Measurements from ENCODE around the gene ACTC1. TPM values are rescaled to one million over a fixed set of nuclear protein-coding genes. Genes with fewer than 3 reads are reported as not detected.
"Not testable (repeated sequence)": the region's sequence is repeated elsewhere in the genome, so short reads cannot be mapped to it uniquely, and the experiment has no call there.

ACTC1 gene
- total RNA-seq = 0.94 TPM

GRCh38 chr15:34795267-34796081 is at the start of gene ACTC1:
ACTC1 (minus strand) TSS chr15:34795549; CDS start chr15:34794808, 741 bp downstream.
- peak; percentile 60 for DNase-seq (ENCODE audit: low spot score)
- ATAC-seq = peak; percentile 48
- intact Hi-C loops (cut with DNase I) = no loop called here

- no peak for DNase-seq (ENCODE audit: low spot score)
- ATAC-seq = no peak
- intact Hi-C loops (cut with DNase I) = no loop called here
Observed at GRCh38 chr15:34841262-34841725, 45.9 kb upstream of the ACTC1 start.

GRCh38 chr15:34838282-34838681 is 42.9 kb upstream of the ACTC1 start:
- no peak for DNase-seq (ENCODE audit: low spot score)
- intact Hi-C loops (cut with DNase I) = no loop called here
- ATAC-seq = no peak

- ATAC-seq = no peak
- intact Hi-C loops (cut with DNase I) = no loop called here
- DNase-seq (ENCODE audit: low spot score) = no peak
Observed at GRCh38 chr15:34837246-34838016, 42.1 kb upstream of the ACTC1 start.

GRCh38 chr15:34828145-34828911 is 33.0 kb upstream of the ACTC1 start:
- intact Hi-C loops (cut with DNase I) = no loop called here
- no peak for ATAC-seq
- no peak for DNase-seq (ENCODE audit: low spot score)

GRCh38 chr15:34821831-34822230 is 26.5 kb upstream of the ACTC1 start:
- DNase-seq (ENCODE audit: low spot score) = no peak
- intact Hi-C loops (cut with DNase I) = no loop called here
- no peak for ATAC-seq

GRCh38 chr15:34820110-34820509 is 24.8 kb upstream of the ACTC1 start:
- DNase-seq (ENCODE audit: low spot score) (no peak), ATAC-seq (no peak)
- intact Hi-C loops (cut with DNase I) = no loop called here

- intact Hi-C loops (cut with DNase I) = no loop called here
- DNase-seq (ENCODE audit: low spot score) (no peak), ATAC-seq (no peak)
Observed at GRCh38 chr15:34818526-34818925, 23.2 kb upstream of the ACTC1 start.

- intact Hi-C loops (cut with DNase I) = no loop called here
- DNase-seq (ENCODE audit: low spot score) (no peak), ATAC-seq (no peak)
Observed at GRCh38 chr15:34815836-34816235, 20.5 kb upstream of the ACTC1 start.

- intact Hi-C loops (cut with DNase I) = no loop called here
- DNase-seq (ENCODE audit: low spot score) (no peak), ATAC-seq (no peak)
Observed at GRCh38 chr15:34813446-34814190, 18.3 kb upstream of the ACTC1 start.

- intact Hi-C loops (cut with DNase I); DNase-seq (ENCODE audit: low spot score); ATAC-seq: not testable (repeated sequence)
Observed at GRCh38 chr15:34812868-34813365, 17.6 kb upstream of the ACTC1 start.

GRCh38 chr15:34812369-34812768 is 17.0 kb upstream of the ACTC1 start:
- intact Hi-C loops (cut with DNase I) = no loop called here
- no peak for DNase-seq (ENCODE audit: low spot score)
- no peak for ATAC-seq

GRCh38 chr15:34810443-34811129 is 15.2 kb upstream of the ACTC1 start:
- intact Hi-C loops (cut with DNase I) = no loop called here
- DNase-seq (ENCODE audit: low spot score) (no peak), ATAC-seq (no peak)

- intact Hi-C loops (cut with DNase I) = no loop called here
- no peak for ATAC-seq
- DNase-seq (ENCODE audit: low spot score) = no peak
Observed at GRCh38 chr15:34809186-34809585, 13.8 kb upstream of the ACTC1 start.

GRCh38 chr15:34808016-34808415 is 12.7 kb upstream of the ACTC1 start:
- no peak for DNase-seq (ENCODE audit: low spot score)
- intact Hi-C loops (cut with DNase I) = no loop called here
- no peak for ATAC-seq

- DNase-seq (ENCODE audit: low spot score); ATAC-seq; intact Hi-C loops (cut with DNase I): not testable (repeated sequence)
Observed at GRCh38 chr15:34807241-34807640, 11.9 kb upstream of the ACTC1 start.

GRCh38 chr15:34804776-34805175 is 9.4 kb upstream of the ACTC1 start:
- ATAC-seq (no peak), DNase-seq (ENCODE audit: low spot score) (no peak)
- intact Hi-C loops (cut with DNase I) = loop anchor here (2.0 kb wide), 1 partner anchor 42 kb away; no protein-coding TSS in a partner anchor

GRCh38 chr15:34804113-34804512 is 8.8 kb upstream of the ACTC1 start:
- intact Hi-C loops (cut with DNase I) = loop anchor here (2.0 kb wide), 1 partner anchor 43 kb away; no protein-coding TSS in a partner anchor
- ATAC-seq = no peak
- no peak for DNase-seq (ENCODE audit: low spot score)
